Endothelial cell of umbilical vein (primary cell): ENCODE data around the gene ZNF148. TPM values are rescaled to one million over a fixed set of nuclear protein-coding genes. Genes with fewer than 3 reads are reported as not detected.
A peak's percentile ranks its signal among the peaks of the same experiment; 100 is the strongest.

ENCODE experiments used
- BruUV-seq: library from RNA; stranded (reverse); fragments of 400-500 nt; replicated peaks from 2 replicates; lab custom pipeline; 2021; lab: Mats Ljungman, UMichigan
- CTCF ChIA-PET: fragments of 300-600, 350-600 bp; sonication (Branson Sonifier 250); formaldehyde crosslinking; loops from one replicate; lab custom pipeline; 2021; ENCODE audit warnings: antibody characterized with exemption, inconsistent platforms; lab: Charles Lee
- POLR2A ChIA-PET: fragments of 300-600, 350-600 bp; sonication (Branson Sonifier 250); formaldehyde crosslinking; loops from one replicate; lab custom pipeline; 2021; ENCODE audit warnings: antibody characterized with exemption, inconsistent platforms; lab: Charles Lee
- DNase-seq: peaks from one replicate; pipeline ENCODE4 v3.0.0-alpha.2; 2011; ENCODE audit warnings: low read depth, low spot score
- FAIRE-seq: peaks from 2 replicates; lab custom pipeline; 2011; peaks lifted over from hg19 to GRCh38; lab: Jason Lieb, UNC
- H2AFZ ChIP-seq: 2 replicates; pipeline ENCODE4 v1.6.0; 2012; ENCODE audit warnings: low read depth, low read length, control low read depth, inconsistent platforms
- H3K27ac ChIP-seq: 2 replicates; pipeline ENCODE4 v1.5.1; 2011; ENCODE audit warnings: low read depth, mild to moderate bottlenecking, control low read depth, low read length, moderate library complexity; ENCODE audit not compliant: insufficient read depth
- H3K27me3 ChIP-seq, 2 experiments: 2 replicates each; pipeline versions ENCODE4 v1.6.0 to v1.6.1; 2011; ENCODE audit warnings: low read length in 2 of 2, mixed read lengths in 1 of 2; ENCODE audit not compliant: control insufficient read depth in 2 of 2, insufficient read depth in 2 of 2
- H3K36me3 ChIP-seq, 2 experiments: 2 replicates in 1 of 2; 3 replicates in 1 of 2; pipeline ENCODE4 v1.5.1; 2011; ENCODE audit warnings: low read length in 2 of 2, mild to moderate bottlenecking in 1 of 2, moderate library complexity in 1 of 2; ENCODE audit not compliant: control insufficient read depth in 2 of 2, insufficient read depth in 2 of 2; ENCODE audit errors: extremely low read depth in 1 of 2
- H3K4me1 ChIP-seq: 3 replicates; pipeline ENCODE4 v1.5.1; 2011; ENCODE audit warnings: mild to moderate bottlenecking, low read length; ENCODE audit not compliant: control insufficient read depth, insufficient read depth; ENCODE audit errors: extremely low read depth
- H3K4me2 ChIP-seq: 2 replicates; pipeline ENCODE4 v1.6.1; 2011; ENCODE audit warnings: low read length, control low read depth, mixed read lengths; ENCODE audit not compliant: insufficient read depth
- H3K4me3 ChIP-seq, 3 experiments: fragments of 200-600 bp in 1 of 3; sonication (generic), shearing (Covaris generic) in 1 of 3; replicated peaks in 1 of 3; 2 replicates each; pipeline ENCODE4 v1.5.1; 2011 to 2016; ENCODE audit warnings: control low read depth in 3 of 3, low read length in 3 of 3, mild to moderate bottlenecking in 2 of 3, inconsistent platforms in 1 of 3, low read depth in 1 of 3, moderate library complexity in 1 of 3; ENCODE audit not compliant: insufficient read depth in 1 of 3
- H3K79me2 ChIP-seq: 2 replicates; pipeline ENCODE4 v1.6.0; 2012; ENCODE audit warnings: low read length, inconsistent platforms; ENCODE audit not compliant: control insufficient read depth, insufficient read depth
- H3K9ac ChIP-seq: replicated peaks from 2 replicates; pipeline ENCODE3; 2011; ENCODE audit warnings: low read length, control low read depth; ENCODE audit not compliant: insufficient read depth; ENCODE audit errors: extremely low read depth
- H3K9me1 ChIP-seq: replicated peaks from 3 replicates; pipeline ENCODE4 v1.6.0; 2011; ENCODE audit warnings: mild to moderate bottlenecking, low read length; ENCODE audit not compliant: control insufficient read depth, insufficient read depth; ENCODE audit errors: extremely low read depth
- H3K9me3 ChIP-seq: replicated peaks from 2 replicates; pipeline ENCODE4 v1.5.1; 2012; ENCODE audit warnings: low read length, inconsistent platforms; ENCODE audit not compliant: control insufficient read depth, insufficient read depth
- H4K20me1 ChIP-seq: replicated peaks from 2 replicates; pipeline ENCODE3; 2011; ENCODE audit warnings: mild to moderate bottlenecking, low read length; ENCODE audit not compliant: control insufficient read depth, insufficient read depth; ENCODE audit errors: extremely low read depth
- EZH2 ChIP-seq: IDR thresholded peaks from 2 replicates; pipeline ENCODE4 v1.6.1; 2012; ENCODE audit warnings: borderline replicate concordance, low read depth, mild to moderate bottlenecking, moderate library complexity, low read length, inconsistent platforms; ENCODE audit not compliant: severe bottlenecking
- FOS ChIP-seq: IDR thresholded peaks from 2 replicates; pipeline ENCODE4 v1.6.1; 2011; ENCODE audit warnings: mild to moderate bottlenecking, low read length, moderate library complexity, borderline replicate concordance; ENCODE audit not compliant: insufficient read depth
- GATA2 ChIP-seq: IDR thresholded peaks from 2 replicates; pipeline ENCODE4 v1.7.0; 2011; ENCODE audit warnings: low read depth, mild to moderate bottlenecking, moderate library complexity, mixed read lengths, low read length; ENCODE audit not compliant: insufficient read length, insufficient read depth
- JUN ChIP-seq: IDR thresholded peaks from 2 replicates; pipeline ENCODE4 v1.6.1; 2011; ENCODE audit warnings: borderline replicate concordance, low read depth; ENCODE audit not compliant: insufficient read length, insufficient read depth
- MAX ChIP-seq: IDR thresholded peaks from 2 replicates; pipeline ENCODE4 v1.6.1; 2011; ENCODE audit not compliant: insufficient read depth, insufficient read length
- MYC ChIP-seq: IDR thresholded peaks from one replicate; pipeline ENCODE4 v1.6.1; 2011; ENCODE audit warnings: mild to moderate bottlenecking, low read depth, low read length
- POLR2A ChIP-seq: IDR thresholded peaks from 2 replicates; pipeline ENCODE4 v1.6.1; 2012; ENCODE audit warnings: low read depth, mild to moderate bottlenecking, control low read depth, low read length
- POLR2AphosphoS5 ChIP-seq: IDR thresholded peaks from 2 replicates; pipeline ENCODE4 v1.6.1; 2012; ENCODE audit warnings: low read depth, mild to moderate bottlenecking, control low read depth, low read length, moderate library complexity; ENCODE audit not compliant: insufficient read depth
- dilution Hi-C: fragments of 300-500 bp; cut with MboI; formaldehyde crosslinking; loops from one replicate; pipeline ENCODE4 v1.15.0; 2019; ENCODE audit warnings: low sequenced_read_pairs; ENCODE audit not compliant: extremely low pct_ligation_motif_present
- intact Hi-C: fragments of 100-400 bp; cut with micrococcal nuclease; formaldehyde crosslinking; loops from one replicate; pipeline ENCODE4 v1.10.0; 2022
- polyA plus RNA-seq, 4 experiments: library from polyadenylated mRNA; depleted of rRNA in 3 of 4; stranded (reverse) in 3 of 4; unstranded in 1 of 4; fragments of >200 nt; gene quantifications; 2 replicates each; pipeline versions ENCODE4 v1.2.1 to v1.2.3, GENCODE V29; 2011 to 2012; ENCODE audit warnings: missing spikeins in 1 of 4
- total RNA-seq: library from RNA; stranded (reverse); gene quantifications from 2 replicates; pipeline ENCODE4 v1.2.3, GENCODE V29; 2021
- TF ChIP-seq, protein P1 (sequence below), 2 donors: IDR thresholded peaks; 1 replicate in 1 of 2; 2 replicates in 1 of 2; pipeline ENCODE4 v1.5.1; 2011; ENCODE audit warnings: low read length in 2 of 2, mild to moderate bottlenecking in 2 of 2, moderate library complexity in 2 of 2, control low read depth in 1 of 2, inconsistent platforms in 1 of 2, low read depth in 1 of 2; ENCODE audit not compliant: insufficient read depth in 1 of 2; ENCODE audit errors: extremely low read depth in 1 of 2

The ZNF148 gene
- total and polyA plus RNA-seq, 2 donors (not counting 3 experiments of a cell fraction or from before 2014, with no cell fraction given) = 8.0 to 41.3 TPM

DNA sequence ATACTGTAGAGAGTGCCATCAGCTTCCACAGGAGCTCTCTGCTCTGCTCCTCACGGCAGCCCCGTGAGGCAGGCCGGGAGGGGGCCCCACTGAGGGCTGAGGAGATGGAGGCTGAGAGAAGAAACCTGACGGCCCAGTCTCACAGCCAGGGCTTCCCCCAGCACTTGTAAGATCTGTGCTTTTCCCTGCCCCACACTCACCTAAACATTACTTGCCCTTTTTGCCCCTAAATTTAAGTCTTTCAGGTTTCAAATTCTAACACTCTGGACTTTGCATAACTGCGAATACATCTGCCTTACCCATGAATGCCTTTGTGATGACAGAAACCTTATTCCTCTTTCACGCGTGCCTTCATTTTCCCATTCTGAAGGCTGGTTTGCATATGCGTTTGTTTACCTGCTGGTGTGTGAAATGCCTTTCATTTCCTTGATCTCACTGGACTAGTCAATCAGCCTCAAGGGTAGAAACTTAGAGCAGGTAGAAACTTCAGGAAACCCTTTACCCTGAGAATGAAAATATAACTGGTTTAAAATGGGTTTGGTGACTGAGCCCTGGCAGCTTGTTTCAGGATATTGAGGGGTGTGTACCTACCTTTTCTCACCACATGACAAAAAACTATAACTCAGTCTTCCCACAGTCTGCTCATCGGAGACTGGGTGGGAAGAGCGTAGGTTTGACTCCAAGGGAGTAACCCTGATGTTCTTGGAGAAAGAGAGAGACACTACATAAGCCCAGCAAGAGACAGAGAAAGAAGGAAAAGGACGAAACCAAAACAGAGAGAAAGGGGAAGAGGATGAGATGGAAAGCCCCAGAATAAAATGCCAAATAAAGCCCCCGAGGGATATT lies 182.7 kb downstream of the ZNF148 start:
- H3K27me3 ChIP-seq = peaks cover 3 to 12% of the 10 kb centered on the region in 2 experiments
- no peaks in the 10 kb centered on the region for H3K36me3 ChIP-seq
- no peak for FAIRE-seq
- no peaks in the 10 kb centered on the region for H3K79me2 ChIP-seq
- no peak overlapping the region for H3K27ac ChIP-seq
- no peaks in the 10 kb centered on the region for H4K20me1 ChIP-seq
- intact Hi-C loops (no loop called here), dilution Hi-C loops (no loop called here)
- H3K4me2 ChIP-seq = no peak overlapping the region
- no peak overlapping the region for H2AFZ ChIP-seq
- no peaks in the 10 kb centered on the region for H3K4me1 ChIP-seq
- no peaks in the 10 kb centered on the region for H3K9me1 ChIP-seq
- no TSS peak for BruUV-seq
- no peak for DNase-seq
- H3K9me3 ChIP-seq = no peaks in the 10 kb centered on the region
- no peak overlapping the region for H3K9ac ChIP-seq
- H3K4me3 ChIP-seq = no peak overlapping the region
- POLR2A ChIA-PET = no interaction called here
- TF ChIP-seq MYC = no peak
- TF ChIP-seq, protein P1, sequence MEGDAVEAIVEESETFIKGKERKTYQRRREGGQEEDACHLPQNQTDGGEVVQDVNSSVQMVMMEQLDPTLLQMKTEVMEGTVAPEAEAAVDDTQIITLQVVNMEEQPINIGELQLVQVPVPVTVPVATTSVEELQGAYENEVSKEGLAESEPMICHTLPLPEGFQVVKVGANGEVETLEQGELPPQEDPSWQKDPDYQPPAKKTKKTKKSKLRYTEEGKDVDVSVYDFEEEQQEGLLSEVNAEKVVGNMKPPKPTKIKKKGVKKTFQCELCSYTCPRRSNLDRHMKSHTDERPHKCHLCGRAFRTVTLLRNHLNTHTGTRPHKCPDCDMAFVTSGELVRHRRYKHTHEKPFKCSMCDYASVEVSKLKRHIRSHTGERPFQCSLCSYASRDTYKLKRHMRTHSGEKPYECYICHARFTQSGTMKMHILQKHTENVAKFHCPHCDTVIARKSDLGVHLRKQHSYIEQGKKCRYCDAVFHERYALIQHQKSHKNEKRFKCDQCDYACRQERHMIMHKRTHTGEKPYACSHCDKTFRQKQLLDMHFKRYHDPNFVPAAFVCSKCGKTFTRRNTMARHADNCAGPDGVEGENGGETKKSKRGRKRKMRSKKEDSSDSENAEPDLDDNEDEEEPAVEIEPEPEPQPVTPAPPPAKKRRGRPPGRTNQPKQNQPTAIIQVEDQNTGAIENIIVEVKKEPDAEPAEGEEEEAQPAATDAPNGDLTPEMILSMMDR (IDR thresholded peaks at IDR 0.05; ENCODE audit: extremely low read depth in 1 of 2, insufficient read depth in 1 of 2, low read depth in 1 of 2, low read length in 2 of 2) = peak in 1 of 2 donors; percentile 20
- CTCF ChIA-PET = interaction anchor here (0.8 to 1.4 kb wide), 7 partner anchors 9 to 263 kb away, joined by 3 to 4 read pairs (median 3); no protein-coding TSS in a partner anchor

GRCh38 chr3:125191730-125192129 lies 183.4 kb downstream of the ZNF148 start:
- no peak overlapping the region for H3K4me2 ChIP-seq
- TF ChIP-seq MAX (no peak), FOS (no peak), GATA2 (no peak), MYC (no peak), JUN (no peak), EZH2 (no peak), POLR2AphosphoS5 (no peak), POLR2A (no peak)
- TF ChIP-seq, protein P1 (IDR thresholded peaks at IDR 0.05; ENCODE audit: extremely low read depth in 1 of 2, insufficient read depth in 1 of 2, low read depth in 1 of 2, low read length in 2 of 2) = no peak
- no peaks in the 10 kb centered on the region for H3K4me1 ChIP-seq
- DNase-seq (no peak), FAIRE-seq (no peak)
- H3K36me3 ChIP-seq = no peaks in the 10 kb centered on the region
- no TSS peak for BruUV-seq
- no peaks in the 10 kb centered on the region for H4K20me1 ChIP-seq
- no peak overlapping the region for H2AFZ ChIP-seq
- dilution Hi-C loops (no loop called here), intact Hi-C loops (no loop called here)
- H3K9me3 ChIP-seq = no peaks in the 10 kb centered on the region
- no peaks in the 10 kb centered on the region for H3K9me1 ChIP-seq
- H3K79me2 ChIP-seq = no peaks in the 10 kb centered on the region
- POLR2A ChIA-PET = no interaction called here
- no peak overlapping the region for H3K27ac ChIP-seq
- CTCF ChIA-PET = interaction anchor here (0.8 to 1.3 kb wide), 6 partner anchors 8 to 263 kb away, joined by 3 to 4 read pairs (median 3); no protein-coding TSS in a partner anchor
- H3K27me3 ChIP-seq = peaks cover 3 to 12% of the 10 kb centered on the region in 2 experiments
- no peak overlapping the region for H3K4me3 ChIP-seq
- no peak overlapping the region for H3K9ac ChIP-seq
